ENCODE results near the gene NDUFAF2. TPM values are rescaled to one million over a fixed set of nuclear protein-coding genes. Genes with fewer than 3 reads are reported as not detected.

Gene NDUFAF2
- total RNA-seq, 4 donors from 2014 or later: 44.0 to 56.3 (median 45.9) TPM

DNA sequence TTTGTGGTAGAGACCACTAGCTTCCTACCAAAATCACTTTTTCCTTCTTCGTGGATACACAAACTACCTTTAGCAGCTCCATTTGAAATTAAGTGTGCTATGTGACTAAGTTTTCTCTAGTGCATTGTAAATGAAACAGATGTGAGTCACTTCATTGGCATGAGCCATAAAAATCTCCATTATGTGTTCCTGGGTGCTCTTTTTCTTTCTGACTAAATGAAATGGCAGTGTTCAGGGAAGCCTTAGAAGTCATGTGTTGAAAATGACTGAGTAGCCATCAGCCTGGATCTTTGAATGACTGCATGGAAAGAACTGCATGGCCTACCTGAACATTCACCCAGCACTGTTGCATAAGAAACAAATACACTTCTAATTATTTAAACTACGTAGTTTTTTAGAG is 107.9 kb downstream of the NDUFAF2 start:
- H3K27ac ChIP-seq: no peak overlapping the region
- H3K4me3 ChIP-seq: no peak overlapping the region
- 78 to 100% methylated on average over 2 of the region's 2 CpGs for WGBS, 2 donors (ENCODE audit: low coverage in 1 of 2)
- H3K36me3 ChIP-seq: no peaks in the 10 kb centered on the region
- TF ChIP-seq POLR2AphosphoS5 (IDR thresholded peaks at IDR 0.05) (no peak), EP300 (IDR thresholded peaks at IDR 0.05) (no peak), POLR2A (IDR thresholded peaks at IDR 0.05) (no peak)
- TF ChIP-seq, protein P1, sequence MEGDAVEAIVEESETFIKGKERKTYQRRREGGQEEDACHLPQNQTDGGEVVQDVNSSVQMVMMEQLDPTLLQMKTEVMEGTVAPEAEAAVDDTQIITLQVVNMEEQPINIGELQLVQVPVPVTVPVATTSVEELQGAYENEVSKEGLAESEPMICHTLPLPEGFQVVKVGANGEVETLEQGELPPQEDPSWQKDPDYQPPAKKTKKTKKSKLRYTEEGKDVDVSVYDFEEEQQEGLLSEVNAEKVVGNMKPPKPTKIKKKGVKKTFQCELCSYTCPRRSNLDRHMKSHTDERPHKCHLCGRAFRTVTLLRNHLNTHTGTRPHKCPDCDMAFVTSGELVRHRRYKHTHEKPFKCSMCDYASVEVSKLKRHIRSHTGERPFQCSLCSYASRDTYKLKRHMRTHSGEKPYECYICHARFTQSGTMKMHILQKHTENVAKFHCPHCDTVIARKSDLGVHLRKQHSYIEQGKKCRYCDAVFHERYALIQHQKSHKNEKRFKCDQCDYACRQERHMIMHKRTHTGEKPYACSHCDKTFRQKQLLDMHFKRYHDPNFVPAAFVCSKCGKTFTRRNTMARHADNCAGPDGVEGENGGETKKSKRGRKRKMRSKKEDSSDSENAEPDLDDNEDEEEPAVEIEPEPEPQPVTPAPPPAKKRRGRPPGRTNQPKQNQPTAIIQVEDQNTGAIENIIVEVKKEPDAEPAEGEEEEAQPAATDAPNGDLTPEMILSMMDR (IDR thresholded peaks at IDR 0.05): no peak
- H3K27me3 ChIP-seq: no peaks in the 10 kb centered on the region
- no peak for ATAC-seq
- H3K9me3 ChIP-seq: no peaks in the 10 kb centered on the region
- H3K4me1 ChIP-seq: no peaks in the 10 kb centered on the region

DNA sequence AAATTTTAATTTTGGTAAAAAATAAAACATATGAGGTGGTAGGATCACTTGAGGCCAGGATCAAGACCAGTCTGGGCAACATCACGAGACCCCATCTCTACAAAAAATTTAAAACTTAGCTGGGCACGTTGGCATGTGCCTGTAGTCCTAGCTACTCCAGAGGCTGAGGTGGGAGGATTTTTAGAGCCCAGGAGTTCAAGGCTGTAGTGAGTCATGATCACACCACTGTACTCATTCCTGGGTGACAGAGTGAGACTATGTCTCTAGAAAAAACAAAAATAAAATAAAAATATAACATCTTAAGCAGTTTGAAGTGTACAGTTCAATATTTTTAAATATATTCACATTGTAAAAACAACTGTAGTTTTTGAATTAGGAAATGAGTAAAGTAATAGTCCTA is 108.9 kb downstream of the NDUFAF2 start:
- no peaks in the 10 kb centered on the region for H3K27me3 ChIP-seq

DNA sequence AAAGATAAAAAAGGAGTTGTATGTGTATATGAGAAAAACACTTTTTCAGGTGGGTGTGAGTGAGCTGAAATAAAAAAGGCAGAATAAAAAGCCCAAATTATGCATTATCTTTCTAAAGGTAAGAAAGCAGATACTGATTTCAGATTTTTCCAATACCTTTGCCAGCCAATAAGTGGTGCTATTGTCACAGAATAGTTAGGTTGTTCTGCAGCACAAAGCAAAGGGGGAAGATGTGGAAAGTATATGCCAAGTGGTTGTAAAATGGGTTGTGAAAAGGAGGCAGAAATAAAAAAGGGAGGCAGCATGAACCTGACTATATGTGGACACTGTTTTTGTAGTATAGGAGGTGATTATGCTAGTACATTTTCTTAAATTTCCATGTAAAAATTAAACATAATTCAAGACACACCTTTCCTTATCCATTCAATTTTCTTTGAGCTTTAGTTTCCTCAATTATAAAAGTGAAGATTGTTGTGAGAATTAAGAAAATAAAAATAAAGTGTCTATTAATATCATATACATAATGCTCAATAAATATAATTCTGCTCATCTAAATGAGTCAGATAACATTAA is 110.5 kb downstream of the NDUFAF2 start:
- Histone ChIP-seq H3K36me3 (no peaks in the 10 kb centered on the region), H3K27ac (no peak overlapping the region), H3K4me1 (no peaks in the 10 kb centered on the region), H3K4me3 (no peak overlapping the region), H3K9me3 (no peaks in the 10 kb centered on the region), H3K27me3 (no peaks in the 10 kb centered on the region)
- no peak for ATAC-seq
- no peak for TF ChIP-seq EP300 (IDR thresholded peaks at IDR 0.05)
- TF ChIP-seq POLR2A (IDR thresholded peaks at IDR 0.05): no peak
- TF ChIP-seq, protein P1 (IDR thresholded peaks at IDR 0.05): peak; percentile 9 to 55 (median 36)

More for the DNA sequence above, 108.9 kb downstream of the NDUFAF2 start:
- H3K4me1 ChIP-seq: no peaks in the 10 kb centered on the region
- H3K27ac ChIP-seq: no peak overlapping the region
- no peak overlapping the region for H3K4me3 ChIP-seq
- H3K9me3 ChIP-seq: no peaks in the 10 kb centered on the region
- H3K36me3 ChIP-seq: no peaks in the 10 kb centered on the region
- TF ChIP-seq EP300 (IDR thresholded peaks at IDR 0.05) (no peak), POLR2AphosphoS5 (IDR thresholded peaks at IDR 0.05) (no peak), POLR2A (IDR thresholded peaks at IDR 0.05) (no peak)
- TF ChIP-seq, protein P1 (IDR thresholded peaks at IDR 0.05): no peak
- 50 to 58% methylated on average over 1 to 2 of the region's 2 CpGs for WGBS, 2 donors (ENCODE audit: low coverage in 1 of 2)
- no peak for ATAC-seq

DNA sequence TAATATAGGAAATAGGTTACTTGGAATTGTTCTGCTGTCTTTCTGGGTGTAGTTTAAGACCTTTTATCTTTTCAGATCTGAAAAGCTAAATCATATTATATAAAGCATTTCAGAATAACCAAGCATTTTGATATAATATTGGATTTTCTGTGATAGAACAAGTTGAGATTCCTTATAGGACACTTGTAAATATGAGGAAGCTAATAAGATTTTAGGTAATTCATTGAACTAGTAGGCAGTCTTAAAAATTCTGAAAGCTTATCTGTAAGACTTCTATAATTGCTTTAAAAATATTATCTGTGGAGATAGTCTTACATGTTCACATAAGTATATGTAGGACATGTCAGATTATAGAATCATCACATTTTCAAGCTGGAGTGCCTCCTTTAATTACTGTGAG is 114.5 kb downstream of the NDUFAF2 start:
- TF ChIP-seq EP300 (IDR thresholded peaks at IDR 0.05) (no peak), POLR2AphosphoS5 (IDR thresholded peaks at IDR 0.05) (no peak)
- TF ChIP-seq, protein P1 (IDR thresholded peaks at IDR 0.05): no peak
- H3K4me3 ChIP-seq: no peak overlapping the region
- H3K27ac ChIP-seq: no peak overlapping the region
- H3K4me1 ChIP-seq: no peaks in the 10 kb centered on the region
- ATAC-seq: no peak
- H3K9me3 ChIP-seq: no peaks in the 10 kb centered on the region
- no peaks in the 10 kb centered on the region for H3K27me3 ChIP-seq
- H3K36me3 ChIP-seq: no peaks in the 10 kb centered on the region

DNA sequence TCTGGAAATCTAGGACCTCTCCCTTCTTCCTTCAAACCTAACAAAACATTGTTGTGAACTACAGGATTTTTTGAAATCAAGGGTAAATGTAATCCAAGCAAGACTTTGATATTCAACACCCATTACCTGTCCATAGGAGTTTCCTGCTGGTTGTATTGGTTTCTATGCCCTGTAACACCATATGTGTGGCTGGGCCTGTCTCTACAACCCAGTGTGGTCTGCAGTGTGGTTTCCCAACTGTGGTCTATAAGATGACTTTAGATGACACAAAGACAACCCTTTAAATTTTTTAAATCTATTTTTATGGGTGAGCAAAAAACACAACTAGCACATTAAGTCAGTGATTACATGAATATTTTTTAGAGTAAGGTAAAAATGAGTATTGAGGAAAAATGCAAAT is 124.1 kb downstream of the NDUFAF2 start:
- no peak for ATAC-seq
- TF ChIP-seq EP300 (IDR thresholded peaks at IDR 0.05) (no peak), POLR2AphosphoS5 (IDR thresholded peaks at IDR 0.05) (no peak), POLR2A (IDR thresholded peaks at IDR 0.05) (no peak)
- TF ChIP-seq, protein P1 (IDR thresholded peaks at IDR 0.05): no peak
- Histone ChIP-seq H3K27me3 (no peaks in the 10 kb centered on the region), H3K27ac (no peak overlapping the region), H3K4me1 (no peaks in the 10 kb centered on the region), H3K4me3 (no peak overlapping the region), H3K9me3 (no peaks in the 10 kb centered on the region), H3K36me3 (peaks cover 0 to 12% of the 10 kb centered on the region in 2 donors)

All from gastroesophageal sphincter (tissue), 4 donors.